Keratinocyte (primary cell): Measurements from ENCODE around the gene TTC9. TPM values are rescaled to one million over a fixed set of nuclear protein-coding genes. Genes with fewer than 3 reads are reported as not detected.

ENCODE experiments used
- DNase-seq: peaks from one replicate; pipeline ENCODE4 v3.0.0-alpha.2; 2011; ENCODE audit warnings: low read depth, missing footprints, low spot score
- FAIRE-seq: peaks from 2 replicates; lab custom pipeline; 2011; peaks lifted over from hg19 to GRCh38; lab: Jason Lieb, UNC
- H2AFZ ChIP-seq: 2 replicates; pipeline ENCODE4 v1.6.0; 2012; ENCODE audit warnings: low read length, control low read depth, inconsistent platforms; ENCODE audit not compliant: control insufficient read depth
- H3K27ac ChIP-seq: 2 replicates; pipeline ENCODE4 v1.5.1; 2011; ENCODE audit warnings: low read length; ENCODE audit not compliant: control insufficient read depth, insufficient read depth
- H3K27me3 ChIP-seq: 3 replicates; pipeline ENCODE4 v1.6.0; 2011; ENCODE audit warnings: low read length; ENCODE audit not compliant: control insufficient read depth, insufficient read depth; ENCODE audit errors: extremely low read depth
- H3K36me3 ChIP-seq, 2 experiments: 2 replicates in 1 of 2; 3 replicates in 1 of 2; pipeline ENCODE4 v1.5.1; 2011; ENCODE audit warnings: low read length in 2 of 2, mild to moderate bottlenecking in 1 of 2; ENCODE audit not compliant: control insufficient read depth in 2 of 2, insufficient read depth in 2 of 2; ENCODE audit errors: extremely low read depth in 1 of 2
- H3K4me1 ChIP-seq: 3 replicates; pipeline ENCODE4 v1.5.1; 2011; ENCODE audit warnings: low read length; ENCODE audit not compliant: control insufficient read depth, insufficient read depth; ENCODE audit errors: extremely low read depth
- H3K4me2 ChIP-seq: 3 replicates; pipeline ENCODE4 v1.6.0; 2011; ENCODE audit warnings: low read depth, low read length; ENCODE audit not compliant: control insufficient read depth, insufficient read depth; ENCODE audit errors: extremely low read depth
- H3K4me3 ChIP-seq, 3 experiments: fragments of 200-600 bp in 1 of 3; sonication (generic) in 1 of 3; 2 replicates in 2 of 3; 3 replicates in 1 of 3; pipeline ENCODE4 v1.5.1; 2011 to 2016; ENCODE audit warnings: low read length in 3 of 3, mild to moderate bottlenecking in 3 of 3, control low read depth in 2 of 3, inconsistent platforms in 1 of 3, low read depth in 1 of 3, mixed read lengths in 1 of 3, mixed run types in 1 of 3, moderate library complexity in 1 of 3; ENCODE audit not compliant: control insufficient read depth in 2 of 3, insufficient read depth in 2 of 3; ENCODE audit errors: extremely low read depth in 1 of 3
- H3K79me2 ChIP-seq: 2 replicates; pipeline ENCODE4 v1.6.0; 2012; ENCODE audit warnings: low read length; ENCODE audit not compliant: control insufficient read depth, insufficient read depth
- H3K9ac ChIP-seq: 3 replicates; pipeline ENCODE4 v1.6.0; 2011; ENCODE audit warnings: low read length; ENCODE audit not compliant: control insufficient read depth, insufficient read depth; ENCODE audit errors: extremely low read depth
- H3K9me1 ChIP-seq: 3 replicates; pipeline ENCODE4 v1.6.0; 2011; ENCODE audit warnings: low read length; ENCODE audit not compliant: control insufficient read depth, insufficient read depth; ENCODE audit errors: extremely low read depth
- H3K9me3 ChIP-seq: 2 replicates; pipeline ENCODE4 v1.5.1; 2012; ENCODE audit warnings: low read depth, low read length; ENCODE audit not compliant: control insufficient read depth
- H4K20me1 ChIP-seq: 3 replicates; pipeline ENCODE4 v1.6.0; 2011; ENCODE audit warnings: low read length; ENCODE audit not compliant: control insufficient read depth, insufficient read depth; ENCODE audit errors: extremely low read depth
- EZH2 ChIP-seq: IDR thresholded peaks from one replicate; pipeline ENCODE4 v1.6.1; 2012; ENCODE audit warnings: inconsistent platforms, mild to moderate bottlenecking, low read length, moderate library complexity
- dilution Hi-C: fragments of 300-500 bp; cut with MboI; formaldehyde crosslinking; loops from one replicate; pipeline ENCODE4 v1.7.0; 2020; ENCODE audit warnings: low sequenced_read_pairs; ENCODE audit not compliant: extremely low pct_ligation_motif_present
- polyA plus RNA-seq, 5 experiments: library from polyadenylated mRNA; depleted of rRNA in 3 of 5; stranded (reverse) in 3 of 5; stranded (forward) in 1 of 5; unstranded in 1 of 5; fragments of >200 nt; gene quantifications; 1 replicate in 1 of 5; 2 replicates in 3 of 5; 3 replicates in 1 of 5; pipeline versions ENCODE4 v1.2.1 to v1.2.3, GENCODE V29; 2011 to 2012; ENCODE audit warnings: missing spikeins in 2 of 5, low read depth in 1 of 5, low replicate concordance in 1 of 5
- TF ChIP-seq, protein P1 (sequence below), 3 experiments: IDR thresholded peaks in 1 of 3; conservative IDR thresholded peaks in 1 of 3; optimal IDR thresholded peaks in 1 of 3; 2 replicates in 2 of 3; 3 replicates in 1 of 3; pipeline versions ENCODE3 to v1.5.1; 2011; ENCODE audit warnings: low read length in 3 of 3, mild to moderate bottlenecking in 3 of 3, moderate library complexity in 2 of 3, control low read depth in 1 of 3, inconsistent platforms in 1 of 3; ENCODE audit not compliant: insufficient read depth in 2 of 3; ENCODE audit errors: extremely low read depth in 1 of 3

TTC9 gene
- polyA plus RNA-seq, 1 donor (not counting 4 experiments of a cell fraction or from before 2014, with no cell fraction given), result 0.59 TPM

DNA sequence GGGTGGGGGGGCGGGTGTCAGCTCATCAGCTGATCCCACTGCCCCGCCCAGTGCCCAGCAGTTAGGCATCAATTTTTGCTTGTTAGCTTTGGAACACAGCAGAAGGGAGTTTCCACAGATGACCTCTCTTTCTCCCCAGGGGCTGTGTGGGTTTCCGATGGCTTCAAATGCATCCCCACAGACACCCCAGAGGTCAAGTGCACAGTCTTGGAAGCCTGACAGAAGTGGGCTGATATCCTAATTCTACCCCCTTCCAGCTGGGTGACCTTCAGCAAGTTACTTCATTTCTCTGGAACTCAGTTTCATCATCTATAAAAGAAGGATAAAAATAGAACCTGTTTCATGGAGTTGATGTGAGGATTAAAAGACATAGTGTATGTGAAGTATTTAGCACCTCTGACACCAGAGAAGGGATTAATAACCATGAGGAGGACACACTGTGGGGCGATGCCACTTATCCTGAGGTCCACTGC is 22.0 kb downstream of the TTC9 start:
- FAIRE-seq (no peak), DNase-seq (no peak)
- H3K9me3 ChIP-seq, result no peaks in the 10 kb centered on the region
- no peak overlapping the region for H3K4me3 ChIP-seq
- no peak overlapping the region for H3K4me2 ChIP-seq
- no peaks in the 10 kb centered on the region for H4K20me1 ChIP-seq
- no peak overlapping the region for H3K9ac ChIP-seq
- dilution Hi-C loops, result no loop called here
- no peaks in the 10 kb centered on the region for H3K27me3 ChIP-seq
- H3K27ac ChIP-seq, result no peak overlapping the region
- no peaks in the 10 kb centered on the region for H3K36me3 ChIP-seq
- H2AFZ ChIP-seq, result no peak overlapping the region
- H3K4me1 ChIP-seq, result peaks cover 31% of the 10 kb centered on the region
- TF ChIP-seq, protein P1, sequence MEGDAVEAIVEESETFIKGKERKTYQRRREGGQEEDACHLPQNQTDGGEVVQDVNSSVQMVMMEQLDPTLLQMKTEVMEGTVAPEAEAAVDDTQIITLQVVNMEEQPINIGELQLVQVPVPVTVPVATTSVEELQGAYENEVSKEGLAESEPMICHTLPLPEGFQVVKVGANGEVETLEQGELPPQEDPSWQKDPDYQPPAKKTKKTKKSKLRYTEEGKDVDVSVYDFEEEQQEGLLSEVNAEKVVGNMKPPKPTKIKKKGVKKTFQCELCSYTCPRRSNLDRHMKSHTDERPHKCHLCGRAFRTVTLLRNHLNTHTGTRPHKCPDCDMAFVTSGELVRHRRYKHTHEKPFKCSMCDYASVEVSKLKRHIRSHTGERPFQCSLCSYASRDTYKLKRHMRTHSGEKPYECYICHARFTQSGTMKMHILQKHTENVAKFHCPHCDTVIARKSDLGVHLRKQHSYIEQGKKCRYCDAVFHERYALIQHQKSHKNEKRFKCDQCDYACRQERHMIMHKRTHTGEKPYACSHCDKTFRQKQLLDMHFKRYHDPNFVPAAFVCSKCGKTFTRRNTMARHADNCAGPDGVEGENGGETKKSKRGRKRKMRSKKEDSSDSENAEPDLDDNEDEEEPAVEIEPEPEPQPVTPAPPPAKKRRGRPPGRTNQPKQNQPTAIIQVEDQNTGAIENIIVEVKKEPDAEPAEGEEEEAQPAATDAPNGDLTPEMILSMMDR (optimal IDR thresholded peaks at IDR 0.05 in 1 of 3, IDR thresholded peaks at IDR 0.05 in 1 of 3, conservative IDR thresholded peaks at IDR 0.05 in 1 of 3; ENCODE audit: extremely low read depth in 1 of 3, insufficient read depth in 2 of 3, low read length in 3 of 3), result no peak
- TF ChIP-seq EZH2, result no peak
- H3K9me1 ChIP-seq, result no peaks in the 10 kb centered on the region
- no peaks in the 10 kb centered on the region for H3K79me2 ChIP-seq

DNA sequence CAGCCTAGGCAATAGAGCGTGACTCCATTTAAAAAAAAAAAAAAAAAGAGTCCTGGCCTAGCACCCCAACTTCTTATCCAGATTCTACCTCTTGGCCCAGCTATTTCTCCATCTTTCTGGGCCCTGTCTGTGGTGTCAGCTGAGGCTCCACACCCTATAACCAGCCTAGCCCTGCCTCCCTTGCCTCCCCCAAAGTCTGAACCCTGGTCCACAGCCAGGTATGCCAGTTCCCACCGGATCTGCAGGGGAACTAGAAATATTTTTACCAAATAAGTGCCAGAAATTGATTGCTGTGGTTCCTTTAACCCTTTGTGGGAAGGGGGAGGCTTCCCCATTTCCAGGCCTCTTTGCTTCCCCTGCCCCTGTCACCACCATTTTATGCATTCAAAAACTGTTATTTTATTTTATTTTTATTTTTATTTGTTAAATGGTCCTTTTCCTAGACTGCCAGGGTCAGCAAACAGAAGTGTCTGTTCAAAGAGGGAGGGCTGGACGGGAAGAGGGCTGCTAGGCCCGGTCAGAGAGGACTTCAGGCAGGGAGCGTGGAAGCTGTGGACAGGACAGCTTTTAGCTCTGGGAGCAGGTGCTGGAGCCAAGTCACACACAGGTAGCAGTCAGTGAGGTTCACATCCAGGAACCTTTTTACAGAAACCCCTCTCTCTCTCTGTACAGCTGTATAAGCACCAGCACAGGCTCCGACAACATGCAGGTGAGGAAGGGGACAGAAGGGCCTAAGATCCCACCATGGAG is 23.2 kb downstream of the TTC9 start:
- H3K4me2 ChIP-seq, result peak overlapping the region; percentile 54
- H3K9ac ChIP-seq, result no peak overlapping the region
- dilution Hi-C loops, result no loop called here
- no peak for TF ChIP-seq EZH2
- TF ChIP-seq, protein P1 (optimal IDR thresholded peaks at IDR 0.05 in 1 of 3, IDR thresholded peaks at IDR 0.05 in 1 of 3, conservative IDR thresholded peaks at IDR 0.05 in 1 of 3; ENCODE audit: extremely low read depth in 1 of 3, insufficient read depth in 2 of 3, low read length in 3 of 3), result no peak
- H3K36me3 ChIP-seq, result no peaks in the 10 kb centered on the region
- H3K4me3 ChIP-seq, result no peak overlapping the region
- no peak for FAIRE-seq
- no peak overlapping the region for H3K27ac ChIP-seq
- no peaks in the 10 kb centered on the region for H3K79me2 ChIP-seq
- H3K9me1 ChIP-seq, result no peaks in the 10 kb centered on the region
- no peaks in the 10 kb centered on the region for H4K20me1 ChIP-seq
- no peak overlapping the region for H2AFZ ChIP-seq
- H3K27me3 ChIP-seq, result no peaks in the 10 kb centered on the region
- no peak for DNase-seq
- no peaks in the 10 kb centered on the region for H3K9me3 ChIP-seq
- H3K4me1 ChIP-seq, result peaks cover 31% of the 10 kb centered on the region
